ENCODE measurements around the gene LAMA3. TPM values are rescaled to one million over a fixed set of nuclear protein-coding genes. Genes with fewer than 3 reads are reported as not detected.

Gene LAMA3
- total RNA-seq, 1 donor from 2014 or later, result 0.11 TPM

DNA sequence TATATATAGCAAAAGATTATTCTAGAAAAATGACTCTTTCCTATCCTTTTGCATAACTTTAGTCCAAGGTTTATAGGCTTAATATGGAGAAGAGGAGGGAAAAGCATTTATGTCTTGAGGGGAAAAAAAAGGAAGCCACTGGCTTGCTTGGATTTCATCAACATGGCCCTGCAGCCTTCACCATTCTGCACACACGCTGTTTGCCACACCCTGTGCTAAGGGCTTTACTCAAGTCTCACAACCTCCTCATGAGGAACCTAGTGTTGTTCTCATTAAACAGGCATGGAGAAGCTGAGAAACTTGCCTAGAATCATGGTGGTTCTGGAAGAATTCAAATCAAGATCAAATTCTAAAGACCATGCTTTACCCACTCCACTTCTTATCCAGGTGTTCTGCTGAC lies 208.0 kb downstream of the LAMA3 start:
- intact Hi-C loops (cut with micrococcal nuclease), result no loop called here

DNA sequence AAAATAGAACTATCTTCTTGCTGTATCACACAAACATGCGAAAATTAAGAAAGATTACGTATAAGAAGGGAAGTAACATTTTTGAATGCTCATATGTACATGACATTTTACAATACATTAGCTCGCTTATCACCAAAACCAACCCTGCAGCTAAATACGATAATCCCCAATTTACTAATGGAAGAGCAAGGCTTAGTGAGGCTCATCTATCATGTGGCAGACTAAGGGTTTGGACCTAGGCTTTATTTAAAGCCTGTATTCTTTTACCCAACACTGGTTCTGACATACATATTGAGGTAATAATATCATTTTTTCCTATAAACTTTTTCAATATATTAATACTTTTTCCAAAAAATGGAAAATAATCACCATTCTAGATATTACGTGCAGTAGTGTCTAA lies 208.5 kb downstream of the LAMA3 start:
- intact Hi-C loops (cut with micrococcal nuclease), result no loop called here

DNA sequence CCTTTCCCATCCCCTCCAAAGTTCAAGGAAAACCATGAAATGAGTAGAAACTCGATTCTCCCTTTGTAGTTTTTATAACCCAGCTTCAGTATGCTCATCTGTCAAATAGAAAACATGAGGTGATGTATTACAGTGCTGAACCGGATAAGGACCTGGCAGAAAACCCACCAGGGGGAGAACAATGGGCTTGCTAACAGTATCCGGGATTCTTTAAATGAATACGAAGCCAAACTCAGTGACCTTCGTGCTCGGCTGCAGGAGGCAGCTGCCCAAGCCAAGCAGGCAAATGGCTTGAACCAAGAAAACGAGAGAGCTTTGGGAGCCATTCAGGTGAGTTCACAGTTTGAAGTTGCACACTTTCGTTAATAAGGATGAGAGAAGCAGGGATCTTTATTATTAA lies 211.7 kb downstream of the LAMA3 start:
- intact Hi-C loops (cut with micrococcal nuclease), result no loop called here

DNA sequence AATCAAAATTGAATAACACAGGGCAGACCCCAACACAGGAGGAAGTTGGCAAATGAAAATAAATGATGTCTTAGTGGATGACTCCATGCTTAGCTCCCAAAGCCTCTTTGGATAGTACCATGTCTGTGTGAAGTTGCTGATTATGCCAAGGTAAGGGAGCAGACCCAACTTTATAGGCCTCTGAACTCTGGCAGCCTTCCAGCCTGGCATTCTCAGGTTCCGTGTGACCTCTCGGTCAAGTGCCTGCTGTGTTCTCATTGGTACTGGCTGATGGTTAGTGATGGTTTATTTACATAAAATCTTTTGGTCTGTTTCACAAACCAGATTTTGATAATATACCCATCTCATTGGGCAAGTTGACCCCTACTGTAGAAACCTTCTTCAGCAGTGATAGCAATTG lies 213.1 kb downstream of the LAMA3 start:
- intact Hi-C loops (cut with micrococcal nuclease), result no loop called here

DNA sequence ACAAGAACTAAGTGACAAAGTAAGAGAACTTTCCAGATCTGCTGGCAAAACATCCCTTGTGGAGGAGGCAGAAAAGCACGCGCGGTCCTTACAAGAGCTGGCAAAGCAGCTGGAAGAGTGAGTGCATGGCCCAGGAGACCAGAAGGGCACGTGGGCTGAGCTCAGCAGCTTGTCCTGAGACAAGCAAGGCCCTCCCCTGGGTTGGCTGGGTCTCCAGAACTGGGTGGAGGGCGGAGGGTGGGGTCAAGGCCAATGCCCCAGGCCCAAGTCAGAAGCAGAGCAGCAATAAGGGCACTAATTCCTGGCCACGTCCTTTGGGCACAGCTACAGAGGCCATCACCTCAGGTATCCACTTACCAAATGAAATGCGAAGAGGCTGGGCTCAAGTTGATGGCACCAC lies 214.7 kb downstream of the LAMA3 start:
- intact Hi-C loops (cut with micrococcal nuclease), result no loop called here

DNA sequence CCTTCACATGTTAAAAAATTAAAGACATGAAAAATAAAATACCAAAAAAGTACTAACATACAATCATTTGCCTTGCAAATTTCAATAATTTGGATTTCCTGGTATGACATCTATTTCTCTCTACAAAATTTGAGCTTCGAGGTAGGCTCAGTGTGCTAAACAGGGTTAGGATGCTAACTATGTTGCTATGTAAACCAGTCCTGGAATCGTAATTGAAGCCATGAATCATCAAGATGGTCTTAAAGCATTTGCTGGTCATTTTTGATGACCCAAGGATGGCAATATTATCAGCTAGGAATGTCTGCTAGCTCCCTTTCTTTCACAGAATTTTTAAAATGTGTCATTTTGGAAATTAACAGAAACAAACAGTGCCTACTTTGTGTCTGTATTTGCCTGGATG lies 217.4 kb downstream of the LAMA3 start:
- intact Hi-C loops (cut with micrococcal nuclease), result no loop called here

DNA sequence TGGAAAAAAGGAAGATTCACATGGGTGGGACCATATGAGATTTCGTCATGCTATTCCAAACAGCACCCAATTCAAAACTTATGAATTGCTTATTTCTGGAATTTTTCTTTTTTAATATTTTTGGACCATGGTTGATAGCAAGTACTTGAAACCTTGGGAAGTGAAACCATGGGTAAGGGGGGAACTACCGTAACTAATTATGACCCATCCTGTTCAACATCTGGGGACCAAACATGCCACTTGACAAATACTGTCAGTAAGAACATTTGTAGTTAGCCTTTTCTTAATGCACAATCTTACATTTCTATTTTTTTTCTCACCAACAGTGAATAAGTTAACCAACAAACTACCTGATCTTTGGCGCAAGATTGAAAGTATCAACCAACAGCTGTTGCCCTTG lies 219.6 kb downstream of the LAMA3 start:
- intact Hi-C loops (cut with micrococcal nuclease), result no loop called here

DNA sequence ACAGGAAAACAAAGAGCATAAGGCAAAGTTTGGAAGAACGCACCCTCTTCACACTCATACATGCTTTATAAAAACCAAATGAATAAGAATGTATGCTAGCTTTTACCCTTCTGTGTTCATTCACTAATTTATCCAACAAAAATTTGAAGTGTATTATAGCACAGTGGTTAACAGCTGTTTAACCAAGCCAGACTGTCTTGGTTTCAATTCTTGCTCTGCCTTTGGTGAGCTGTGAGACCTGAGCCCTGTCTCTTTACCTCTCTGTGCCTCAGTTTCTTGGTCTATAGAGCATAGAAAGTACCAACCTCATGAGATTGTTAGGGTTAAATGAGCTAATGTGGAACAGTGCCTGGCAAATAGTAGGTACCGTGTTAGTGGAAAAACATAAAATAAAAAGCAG lies 220.8 kb downstream of the LAMA3 start:
- intact Hi-C loops (cut with micrococcal nuclease), result no loop called here

DNA sequence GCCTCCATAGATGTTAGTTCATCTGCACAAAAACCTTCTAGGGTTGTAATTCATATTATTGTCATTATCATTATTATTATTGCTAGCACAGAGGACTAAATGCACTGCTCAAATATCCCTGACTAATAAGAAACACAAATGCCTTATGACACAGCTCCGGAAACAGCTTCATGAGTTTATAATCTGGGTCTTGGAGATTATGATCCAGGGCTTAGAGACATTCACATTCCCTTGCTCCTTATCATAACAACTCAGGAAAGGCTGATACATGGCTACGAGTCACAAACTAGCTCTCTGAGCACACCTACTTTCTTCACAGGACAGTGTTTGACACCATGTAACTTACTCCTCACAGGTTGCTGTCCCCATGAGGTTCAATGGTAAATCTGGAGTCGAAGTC lies 223.1 kb downstream of the LAMA3 start:
- intact Hi-C loops (cut with micrococcal nuclease), result no loop called here

DNA sequence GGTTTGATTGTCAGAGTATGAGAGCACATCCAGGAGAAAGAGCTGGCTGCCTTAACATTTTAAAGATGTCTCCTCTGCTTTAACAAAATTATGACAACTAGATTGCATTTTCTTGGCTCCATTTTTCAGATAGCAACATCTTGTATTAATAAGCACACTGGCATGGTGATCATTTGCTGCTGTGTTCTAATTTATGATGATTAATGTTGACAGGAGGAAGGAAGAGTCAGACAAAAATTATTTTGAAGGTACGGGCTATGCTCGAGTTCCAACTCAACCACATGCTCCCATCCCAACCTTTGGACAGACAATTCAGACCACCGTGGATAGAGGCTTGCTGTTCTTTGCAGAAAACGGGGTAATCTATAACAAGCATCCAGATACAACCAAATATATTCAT lies 227.1 kb downstream of the LAMA3 start:
- intact Hi-C loops (cut with micrococcal nuclease), result loop anchor here (5.0 kb wide), 1 partner anchor 104 kb away; no protein-coding TSS in a partner anchor

DNA sequence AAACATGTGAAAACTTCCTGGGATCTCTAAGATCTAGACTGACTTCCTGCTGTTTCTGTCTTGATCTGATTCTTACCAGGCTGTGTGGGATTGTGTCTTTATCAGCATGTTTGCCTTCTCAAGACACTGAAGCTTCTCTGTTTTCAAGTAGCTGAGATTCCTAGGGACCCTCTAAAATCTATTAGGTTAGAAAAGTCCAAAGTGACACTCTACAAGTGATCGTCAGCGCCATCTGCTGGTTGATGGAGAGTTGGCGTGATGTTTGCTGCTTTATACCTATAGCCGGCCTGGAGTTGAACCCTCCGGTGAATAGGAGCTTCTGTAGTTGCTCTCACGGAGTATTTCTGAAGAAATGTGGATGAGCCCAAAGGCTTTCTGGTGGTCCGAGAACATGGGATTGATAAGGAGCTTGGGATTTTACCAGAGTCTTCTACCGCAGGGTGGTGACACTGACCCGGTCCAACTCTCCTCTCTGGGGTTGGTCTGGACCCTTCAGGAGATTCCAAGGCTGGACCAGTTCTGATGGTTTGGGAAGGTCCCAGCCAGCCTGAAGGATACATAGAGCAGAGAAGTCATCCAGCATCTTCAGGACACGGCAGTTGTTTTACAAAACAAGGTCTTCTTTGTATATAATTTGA lies 229.3 kb downstream of the LAMA3 start:
- intact Hi-C loops (cut with micrococcal nuclease), result loop anchor here (1.0 to 5.0 kb wide), 4 partner anchors 90 to 296 kb away; no protein-coding TSS in a partner anchor

DNA sequence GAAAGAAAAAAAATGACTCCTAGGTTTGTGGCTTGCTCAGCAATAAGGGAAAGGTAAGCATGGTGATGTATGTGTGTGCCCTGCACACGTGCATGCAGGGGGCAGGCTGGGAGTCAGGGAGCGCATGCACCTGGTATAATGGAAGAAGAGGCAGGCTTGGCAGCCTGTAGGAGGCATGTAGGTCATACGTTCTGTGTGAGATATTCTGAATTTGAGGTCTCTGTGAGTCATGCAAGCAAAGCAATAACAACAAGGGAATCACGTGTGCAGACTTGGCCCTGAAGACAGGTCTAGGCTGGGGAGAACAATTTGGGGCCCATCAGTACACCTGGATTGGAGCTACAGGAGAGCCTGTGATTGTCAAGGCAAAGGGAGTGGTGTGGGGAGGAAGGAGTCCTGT lies 230.8 kb downstream of the LAMA3 start:
- intact Hi-C loops (cut with micrococcal nuclease), result loop anchor here (10.0 kb wide), 1 partner anchor 415 kb away; the partner anchor contains the start of gene RMC1

DNA sequence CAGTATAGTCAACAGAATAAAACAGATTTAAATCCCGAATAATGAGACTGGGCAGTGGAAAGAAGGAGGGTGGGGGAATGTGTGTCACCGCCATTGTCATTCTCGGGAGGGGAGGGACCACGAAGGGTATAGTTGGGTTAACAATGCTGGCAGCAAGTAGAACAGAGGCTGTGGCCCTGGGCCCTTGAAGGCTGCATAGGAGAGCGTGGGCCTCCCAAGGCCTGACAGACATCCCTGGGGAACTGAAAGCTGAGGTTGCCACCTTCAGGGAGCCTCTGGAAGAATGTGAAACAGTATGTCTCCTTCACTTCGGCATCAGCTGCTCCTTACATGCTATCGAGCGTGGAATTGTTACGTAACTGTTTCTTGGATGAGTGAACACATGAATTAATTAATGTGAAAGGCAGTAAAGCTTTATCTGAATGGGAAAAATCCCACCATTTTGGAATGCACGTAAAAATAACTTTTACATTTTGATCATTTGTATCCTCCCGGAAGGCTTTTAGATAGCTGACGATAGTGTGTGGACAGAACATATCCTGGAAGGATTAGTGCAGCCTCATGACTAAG lies 232.5 kb downstream of the LAMA3 start:
- intact Hi-C loops (cut with micrococcal nuclease), result loop anchor here (10.0 kb wide), 1 partner anchor 417 kb away; the partner anchor contains the start of gene RMC1

DNA sequence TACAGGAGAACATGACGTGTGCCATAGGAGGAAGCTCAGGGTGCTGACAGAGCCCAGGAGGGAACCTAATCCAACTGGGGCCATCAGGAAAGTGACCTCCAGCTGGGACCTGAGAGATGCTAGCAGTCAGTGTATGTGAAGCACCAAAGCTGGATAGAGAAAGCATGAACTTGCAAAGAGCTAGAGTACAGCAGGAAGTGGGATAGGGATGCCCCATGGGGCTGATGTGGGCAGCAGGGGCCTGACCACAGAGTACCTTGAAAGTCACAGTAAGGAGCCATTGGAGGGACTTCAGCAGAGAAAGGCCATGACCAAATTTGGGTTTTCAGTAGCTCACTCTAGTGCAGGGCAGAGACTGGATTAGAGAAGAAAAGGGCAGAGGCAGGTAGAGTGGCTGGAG lies 233.7 kb downstream of the LAMA3 start:
- intact Hi-C loops (cut with micrococcal nuclease), result loop anchor here (10.0 kb wide), 1 partner anchor 418 kb away; the partner anchor contains the start of gene RMC1

DNA sequence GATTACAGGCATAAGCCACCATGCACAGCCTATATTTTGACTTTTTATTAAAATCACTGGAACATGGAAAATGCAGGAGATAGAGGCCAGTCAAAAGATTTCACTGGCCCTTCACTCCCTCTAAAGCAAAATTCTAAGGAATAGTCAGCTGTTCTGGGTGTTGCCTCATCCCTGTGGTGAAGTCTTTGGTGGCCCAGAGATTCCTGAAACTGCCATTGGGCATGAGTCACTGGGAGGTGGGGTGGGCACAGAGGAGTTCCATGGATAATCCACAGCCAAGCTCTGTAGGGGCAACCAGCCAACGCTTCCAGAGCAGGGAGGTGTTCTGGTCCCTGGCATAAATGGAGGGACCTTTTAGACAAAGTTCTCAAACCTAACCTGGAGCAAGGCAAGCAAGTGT lies 235.6 kb downstream of the LAMA3 start:
- intact Hi-C loops (cut with micrococcal nuclease), result loop anchor here (10.0 kb wide), 1 partner anchor 420 kb away; the partner anchor contains the start of gene RMC1

DNA sequence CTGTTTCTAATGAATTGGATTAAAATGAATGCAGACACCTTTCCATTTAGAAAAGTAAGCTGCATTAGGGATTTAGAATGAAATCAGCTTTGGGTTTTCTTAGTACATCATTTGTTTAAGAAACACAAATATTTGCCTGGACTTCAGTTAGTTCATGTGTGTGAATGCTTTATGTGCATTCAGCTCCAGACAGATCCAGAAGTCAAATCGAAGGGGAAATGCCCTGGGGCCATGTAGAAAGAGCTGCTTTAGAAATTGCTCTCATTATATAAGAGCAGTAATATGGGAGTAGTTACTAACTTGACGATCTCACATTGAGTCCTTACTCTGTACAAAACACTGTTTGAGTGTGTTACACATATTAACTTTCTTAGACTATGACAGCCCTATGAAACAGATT lies 237.3 kb downstream of the LAMA3 start:
- intact Hi-C loops (cut with micrococcal nuclease), result loop anchor here (10.0 kb wide), 1 partner anchor 422 kb away; the partner anchor contains the start of gene RMC1

DNA sequence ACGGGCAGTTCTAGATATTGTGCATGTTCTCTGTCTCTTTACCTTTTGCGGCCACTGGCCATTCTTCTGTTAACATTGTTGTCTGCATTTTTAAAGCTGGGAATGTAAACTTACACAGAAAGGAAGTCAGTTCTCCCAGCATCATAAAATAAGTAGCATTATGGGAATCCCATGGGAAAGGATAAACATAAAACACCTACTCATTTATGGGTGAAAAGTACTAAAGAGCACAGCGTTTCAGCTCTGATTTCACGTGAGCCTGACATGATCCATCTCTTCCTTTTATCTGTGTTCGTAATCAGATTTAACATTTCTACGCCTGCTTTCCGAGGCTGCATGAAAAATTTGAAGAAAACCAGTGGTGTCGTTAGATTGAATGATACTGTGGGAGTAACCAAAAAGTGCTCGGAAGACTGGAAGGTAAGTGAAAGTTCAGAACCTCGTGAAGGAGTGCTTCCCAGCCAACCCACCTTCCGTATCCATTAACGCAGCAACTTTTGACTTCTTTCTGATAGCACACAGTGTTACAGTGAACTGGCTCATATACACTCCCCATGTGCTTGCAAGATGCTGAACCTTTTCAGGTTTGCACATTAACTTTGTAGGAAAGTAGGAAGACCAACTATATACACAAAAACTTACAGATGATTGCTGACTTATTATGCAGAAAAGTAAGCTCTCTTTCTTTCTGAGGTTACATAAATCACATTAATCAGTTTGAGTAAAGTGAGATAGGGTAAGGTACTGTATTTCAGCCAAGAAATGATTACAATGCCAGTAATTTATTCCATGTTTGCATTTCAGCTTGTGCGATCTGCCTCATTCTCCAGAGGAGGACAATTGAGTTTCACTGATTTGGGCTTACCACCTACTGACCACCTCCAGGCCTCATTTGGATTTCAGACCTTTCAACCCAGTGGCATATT lies 238.8 kb downstream of the LAMA3 start:
- intact Hi-C loops (cut with micrococcal nuclease), result loop anchor here (10.0 kb wide), 1 partner anchor 423 kb away; the partner anchor contains the start of gene RMC1

DNA sequence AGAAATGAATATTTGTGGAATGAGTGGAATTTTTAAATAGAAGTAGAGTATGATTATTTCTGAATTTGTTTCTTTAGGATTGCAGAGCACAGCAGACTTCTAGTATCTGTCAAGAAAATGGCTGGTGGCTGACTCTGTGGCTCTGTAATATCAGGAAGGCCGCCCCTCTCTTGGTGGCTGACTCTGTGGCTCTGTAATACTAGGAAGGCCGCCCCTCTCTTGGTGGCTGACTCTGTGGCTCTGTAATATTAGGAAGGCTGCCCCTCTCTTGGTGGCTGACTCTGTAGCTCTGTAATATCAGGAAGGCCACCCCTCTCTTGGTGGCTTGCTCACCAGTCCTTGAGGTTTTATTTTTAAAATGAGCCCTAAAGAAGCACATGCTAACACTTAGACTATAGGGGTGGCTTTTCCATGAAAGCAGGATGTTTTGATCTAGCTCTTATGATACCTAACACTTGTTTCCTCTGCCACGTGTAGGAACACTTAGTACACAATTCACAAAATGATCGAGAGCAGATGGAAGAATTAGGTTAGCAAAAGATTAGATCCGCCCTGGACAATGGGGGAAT lies 240.2 kb downstream of the LAMA3 start:
- intact Hi-C loops (cut with micrococcal nuclease), result loop anchor here (10.0 kb wide), 1 partner anchor 425 kb away; the partner anchor contains the start of gene RMC1

DNA sequence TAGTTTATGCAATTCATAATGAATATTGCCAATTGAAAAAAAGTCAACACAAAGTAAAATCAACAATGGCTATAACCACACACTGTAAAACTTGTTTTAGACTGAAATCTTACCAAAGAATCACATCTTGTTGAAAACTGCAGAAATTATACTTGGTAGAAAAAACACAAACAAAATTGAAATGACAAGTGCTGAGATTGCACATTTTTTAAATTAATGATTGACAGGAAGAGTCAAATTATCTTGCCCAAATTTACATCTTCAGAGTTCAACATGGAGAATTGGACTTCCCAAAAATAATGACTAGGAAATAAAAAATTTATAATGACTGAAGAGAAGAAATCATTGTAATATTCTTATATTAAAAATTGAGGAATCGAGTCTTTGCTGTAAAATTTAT lies 240.7 kb downstream of the LAMA3 start:
- intact Hi-C loops (cut with micrococcal nuclease), result no loop called here

DNA sequence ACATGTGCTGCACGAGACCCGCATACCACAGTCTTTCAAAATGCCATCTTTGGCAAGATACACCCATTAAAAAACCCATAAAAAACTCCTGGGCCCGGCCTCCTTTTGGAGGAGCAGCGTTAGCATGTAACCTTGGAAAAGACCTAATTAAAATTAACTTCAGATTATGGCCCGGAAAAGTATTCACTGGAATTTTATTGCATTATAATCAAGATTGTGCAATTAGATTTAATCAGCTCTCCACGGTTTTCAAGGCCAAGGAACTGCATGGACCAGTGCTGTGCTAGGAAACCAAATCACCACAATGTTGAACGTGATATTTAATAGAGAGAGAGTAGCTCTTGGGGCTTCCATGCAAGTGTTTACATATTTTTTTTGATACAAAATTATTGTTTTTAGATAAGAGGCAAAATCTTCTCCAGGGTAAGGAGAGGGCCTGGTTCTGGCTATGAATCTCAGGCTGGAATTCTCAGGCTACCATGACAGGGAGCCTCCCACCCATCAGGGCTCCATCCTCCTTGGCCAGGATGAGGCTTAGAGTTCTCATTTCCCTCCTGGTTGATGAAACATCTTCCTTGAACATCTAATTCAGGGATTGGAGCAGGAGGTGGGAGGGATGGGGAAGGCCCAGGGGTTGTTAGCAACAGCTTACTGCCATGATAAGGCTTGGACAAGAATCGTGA lies 243.3 kb downstream of the LAMA3 start:
- intact Hi-C loops (cut with micrococcal nuclease), result no loop called here

DNA sequence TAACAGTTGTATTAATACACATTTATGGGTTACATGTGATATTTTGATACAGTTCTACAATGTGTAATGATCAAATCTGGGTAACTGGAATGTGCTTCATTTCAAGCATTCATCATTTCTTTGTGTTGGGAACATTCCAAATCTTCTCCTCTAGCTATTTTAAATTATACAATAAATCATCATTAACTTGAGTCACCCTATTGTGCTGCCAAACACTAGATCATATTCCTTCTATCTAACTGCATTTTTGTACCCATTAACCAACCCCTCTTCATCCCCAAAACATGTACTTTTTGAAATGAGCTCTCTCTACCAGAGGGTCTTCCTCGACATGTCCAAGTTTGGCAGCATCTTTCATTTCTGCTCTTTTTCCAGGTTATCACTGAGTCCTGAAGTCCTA lies 244.2 kb downstream of the LAMA3 start:
- intact Hi-C loops (cut with micrococcal nuclease), result no loop called here
